HL-60 (cell line): ENCODE data around the gene SLBP.
A peak's percentile ranks its signal among the peaks of the same experiment; 100 is the strongest.

Source experiments
- DNase-seq, 2 experiments: peaks; one replicate each; pipeline ENCODE4 v3.0.0-alpha.2; 2010 to 2020; ENCODE audit warnings: low read depth in 1 of 2, low spot score in 1 of 2
- H3K27ac ChIP-seq: fragments of 250-450 bp; sonication (Bioruptor Pico); replicated peaks from 2 replicates; pipeline ENCODE4 v1.5.1; 2020; ENCODE audit warnings: mild to moderate bottlenecking, moderate library complexity
- H3K27me3 ChIP-seq: fragments of 250-450 bp; sonication (Bioruptor Pico); 2 replicates; pipeline ENCODE4 v1.5.1; 2021; ENCODE audit warnings: mild to moderate bottlenecking, moderate library complexity; ENCODE audit not compliant: insufficient read depth, poor library complexity, severe bottlenecking
- H3K4me3 ChIP-seq: replicated peaks from 2 replicates; pipeline ENCODE4 v1.5.1; 2011; ENCODE audit warnings: mild to moderate bottlenecking, control low read depth, low read length; ENCODE audit not compliant: insufficient read depth
- GABPA ChIP-seq: IDR thresholded peaks from 2 replicates; pipeline ENCODE4 v1.6.1; 2012; ENCODE audit warnings: low read depth
- POLR2AphosphoS5 ChIP-seq: IDR thresholded peaks from 2 replicates; pipeline ENCODE4 v1.6.1; 2012; ENCODE audit warnings: low read depth
- SPI1 ChIP-seq: IDR thresholded peaks from 2 replicates; pipeline ENCODE4 v1.6.1; 2012; ENCODE audit warnings: low read depth, mild to moderate bottlenecking, borderline replicate concordance
- TF ChIP-seq, protein P1 (sequence below): IDR thresholded peaks from 2 replicates; pipeline ENCODE4 v1.6.1; 2012; ENCODE audit warnings: low read depth; ENCODE audit not compliant: insufficient replicate concordance
- TF ChIP-seq, protein P2 (sequence below): IDR thresholded peaks from one replicate; pipeline ENCODE4 v1.5.1; 2011; ENCODE audit warnings: low read length, control low read depth, inconsistent platforms; ENCODE audit not compliant: insufficient read depth

Gene SLBP

GRCh38 chr4:1711571-1712215 lies 426 bp downstream of the SLBP start:
- peak; percentile 34 to 81 for DNase-seq
- no peaks in the 10 kb centered on the region for H3K27me3 ChIP-seq
- no peak for TF ChIP-seq SPI1
- TF ChIP-seq, protein P1, sequence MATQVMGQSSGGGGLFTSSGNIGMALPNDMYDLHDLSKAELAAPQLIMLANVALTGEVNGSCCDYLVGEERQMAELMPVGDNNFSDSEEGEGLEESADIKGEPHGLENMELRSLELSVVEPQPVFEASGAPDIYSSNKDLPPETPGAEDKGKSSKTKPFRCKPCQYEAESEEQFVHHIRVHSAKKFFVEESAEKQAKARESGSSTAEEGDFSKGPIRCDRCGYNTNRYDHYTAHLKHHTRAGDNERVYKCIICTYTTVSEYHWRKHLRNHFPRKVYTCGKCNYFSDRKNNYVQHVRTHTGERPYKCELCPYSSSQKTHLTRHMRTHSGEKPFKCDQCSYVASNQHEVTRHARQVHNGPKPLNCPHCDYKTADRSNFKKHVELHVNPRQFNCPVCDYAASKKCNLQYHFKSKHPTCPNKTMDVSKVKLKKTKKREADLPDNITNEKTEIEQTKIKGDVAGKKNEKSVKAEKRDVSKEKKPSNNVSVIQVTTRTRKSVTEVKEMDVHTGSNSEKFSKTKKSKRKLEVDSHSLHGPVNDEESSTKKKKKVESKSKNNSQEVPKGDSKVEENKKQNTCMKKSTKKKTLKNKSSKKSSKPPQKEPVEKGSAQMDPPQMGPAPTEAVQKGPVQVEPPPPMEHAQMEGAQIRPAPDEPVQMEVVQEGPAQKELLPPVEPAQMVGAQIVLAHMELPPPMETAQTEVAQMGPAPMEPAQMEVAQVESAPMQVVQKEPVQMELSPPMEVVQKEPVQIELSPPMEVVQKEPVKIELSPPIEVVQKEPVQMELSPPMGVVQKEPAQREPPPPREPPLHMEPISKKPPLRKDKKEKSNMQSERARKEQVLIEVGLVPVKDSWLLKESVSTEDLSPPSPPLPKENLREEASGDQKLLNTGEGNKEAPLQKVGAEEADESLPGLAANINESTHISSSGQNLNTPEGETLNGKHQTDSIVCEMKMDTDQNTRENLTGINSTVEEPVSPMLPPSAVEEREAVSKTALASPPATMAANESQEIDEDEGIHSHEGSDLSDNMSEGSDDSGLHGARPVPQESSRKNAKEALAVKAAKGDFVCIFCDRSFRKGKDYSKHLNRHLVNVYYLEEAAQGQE = no peak
- TF ChIP-seq, protein P2, sequence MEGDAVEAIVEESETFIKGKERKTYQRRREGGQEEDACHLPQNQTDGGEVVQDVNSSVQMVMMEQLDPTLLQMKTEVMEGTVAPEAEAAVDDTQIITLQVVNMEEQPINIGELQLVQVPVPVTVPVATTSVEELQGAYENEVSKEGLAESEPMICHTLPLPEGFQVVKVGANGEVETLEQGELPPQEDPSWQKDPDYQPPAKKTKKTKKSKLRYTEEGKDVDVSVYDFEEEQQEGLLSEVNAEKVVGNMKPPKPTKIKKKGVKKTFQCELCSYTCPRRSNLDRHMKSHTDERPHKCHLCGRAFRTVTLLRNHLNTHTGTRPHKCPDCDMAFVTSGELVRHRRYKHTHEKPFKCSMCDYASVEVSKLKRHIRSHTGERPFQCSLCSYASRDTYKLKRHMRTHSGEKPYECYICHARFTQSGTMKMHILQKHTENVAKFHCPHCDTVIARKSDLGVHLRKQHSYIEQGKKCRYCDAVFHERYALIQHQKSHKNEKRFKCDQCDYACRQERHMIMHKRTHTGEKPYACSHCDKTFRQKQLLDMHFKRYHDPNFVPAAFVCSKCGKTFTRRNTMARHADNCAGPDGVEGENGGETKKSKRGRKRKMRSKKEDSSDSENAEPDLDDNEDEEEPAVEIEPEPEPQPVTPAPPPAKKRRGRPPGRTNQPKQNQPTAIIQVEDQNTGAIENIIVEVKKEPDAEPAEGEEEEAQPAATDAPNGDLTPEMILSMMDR = no peak
- no peak for TF ChIP-seq POLR2AphosphoS5
- TF ChIP-seq GABPA = no peak

GRCh38 chr4:1711055-1711570 lies 1.0 kb downstream of the SLBP start:
- Histone ChIP-seq H3K4me3 (peak overlapping the region; percentile 78), H3K27me3 (no peaks in the 10 kb centered on the region), H3K27ac (peak overlapping the region; percentile 71)
- no peak for TF ChIP-seq GABPA
- TF ChIP-seq, protein P1 = no peak
- DNase-seq = no peak

More at GRCh38 chr4:1711571-1712215, 426 bp downstream of the SLBP start:
- Histone ChIP-seq H3K4me3 (peak overlapping the region; percentile 78), H3K27ac (peak overlapping the region; percentile 71)

DNA sequence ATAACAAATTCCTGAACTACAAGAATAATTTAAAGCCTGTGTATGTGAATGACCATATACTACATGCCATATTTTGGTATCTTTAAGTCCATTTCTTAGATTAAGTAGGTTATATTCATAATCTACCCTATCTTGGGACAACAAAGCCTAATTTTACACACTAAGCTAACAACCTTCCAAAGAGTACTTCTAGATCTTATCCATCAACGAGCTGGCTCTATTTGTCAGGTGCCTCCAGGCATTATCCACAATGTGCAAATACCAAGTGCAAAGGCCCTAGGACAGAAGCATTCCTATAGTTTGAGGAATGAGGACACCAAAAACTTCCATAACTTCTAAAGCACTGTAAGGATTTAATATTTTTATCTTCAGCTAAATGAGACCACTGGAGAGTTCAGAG lies 3.5 kb downstream of the SLBP start:
- no peak for TF ChIP-seq GABPA
- TF ChIP-seq, protein P2 = no peak
- TF ChIP-seq POLR2AphosphoS5 = no peak
- TF ChIP-seq, protein P1 = no peak
- TF ChIP-seq SPI1 = no peak
- no peak for DNase-seq
- no peak overlapping the region for H3K27ac ChIP-seq
- H3K27me3 ChIP-seq = no peaks in the 10 kb centered on the region
- H3K4me3 ChIP-seq = no peak overlapping the region
